GM18498 (cell line): Measurements from ENCODE around the gene OGFOD3.

ENCODE experiments used
- ATAC-seq: cut with Tn5 transposase; IDR thresholded peaks from one replicate; pipeline ENCODE4 v1.9.1; 2021; ENCODE audit warnings: mild to moderate bottlenecking, moderate library complexity; ENCODE audit not compliant: unreplicated experiment

The OGFOD3 gene

DNA sequence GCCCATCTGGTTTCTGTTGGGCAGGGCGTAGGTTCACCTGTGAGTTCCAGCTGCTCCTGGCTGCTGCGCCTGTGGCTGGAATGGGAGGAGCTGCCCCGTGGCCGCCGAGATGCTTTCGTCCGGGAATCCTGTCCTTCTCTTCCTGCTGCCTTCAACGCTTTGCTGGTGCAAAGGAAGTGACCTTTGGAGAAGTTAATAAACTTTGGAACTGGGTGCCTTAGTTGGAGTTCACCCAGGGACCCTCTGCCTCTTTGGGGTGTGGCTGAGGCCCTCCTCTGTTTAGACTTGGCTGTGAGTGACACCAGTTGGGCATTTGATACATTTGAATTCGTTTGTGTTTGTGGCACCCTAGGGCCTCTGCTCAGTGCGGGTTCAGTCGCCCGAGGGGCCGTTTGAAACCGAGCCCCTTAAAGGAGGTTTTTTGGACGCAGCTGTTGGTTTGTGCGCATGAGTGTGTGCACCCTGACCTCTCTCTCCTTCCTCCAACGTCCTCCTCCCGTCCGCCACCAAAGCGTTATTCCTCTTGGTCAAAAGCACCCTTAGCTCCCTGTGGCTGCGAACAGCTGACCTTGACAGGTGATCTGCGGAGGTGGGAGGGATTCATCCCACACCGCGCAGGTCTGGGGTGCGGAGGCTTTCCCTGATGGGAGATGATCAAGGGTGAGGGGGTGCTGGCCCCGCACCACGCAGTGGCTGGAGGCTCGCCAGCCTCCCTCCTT is 75.9 kb downstream of the OGFOD3 start:
- no peak for ATAC-seq

- no peak for ATAC-seq
These were observed 78.5 kb downstream of the OGFOD3 start for GRCh38 chr17:82339634-82340580.
